Measurements from ENCODE around the gene PARP11.

DNA sequence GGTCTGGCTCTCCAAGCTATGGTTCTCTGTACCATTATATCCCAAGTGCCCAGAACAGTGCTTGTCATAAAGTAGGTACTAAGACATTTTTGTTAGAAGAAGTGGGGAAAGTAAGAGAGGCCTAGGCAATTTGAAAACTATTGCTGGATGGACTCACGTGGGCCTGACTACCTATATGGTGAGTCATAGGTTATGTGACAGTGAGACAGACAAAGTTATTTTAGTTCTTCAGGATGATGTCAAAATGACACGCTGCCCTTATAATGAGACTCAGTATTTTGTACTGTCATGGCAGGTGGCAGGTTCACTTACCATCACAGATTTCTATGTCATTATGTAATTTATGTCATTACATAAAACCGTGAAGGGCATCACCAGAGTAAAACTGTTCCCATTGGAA lies 53.1 kb downstream of the PARP11 start:
- TF ChIP-seq POLR2AphosphoS5 (IDR thresholded peaks at IDR 0.05; ENCODE audit: low read depth, low read length), result no peak
- no peak for TF ChIP-seq POLR2A (IDR thresholded peaks at IDR 0.05; ENCODE audit: low read depth, low read length)
- no peak for TF ChIP-seq TAF1 (IDR thresholded peaks at IDR 0.05; ENCODE audit: borderline replicate concordance, low read depth, low read length)
